Measurements from ENCODE around the gene CENPB. TPM values are rescaled to one million over a fixed set of nuclear protein-coding genes. Genes with fewer than 3 reads are reported as not detected.

Gene CENPB
- total and polyA plus RNA-seq, 2 of the 4 experiments (the other 2 are of a cell fraction): 45.7 to 59.1 TPM

DNA sequence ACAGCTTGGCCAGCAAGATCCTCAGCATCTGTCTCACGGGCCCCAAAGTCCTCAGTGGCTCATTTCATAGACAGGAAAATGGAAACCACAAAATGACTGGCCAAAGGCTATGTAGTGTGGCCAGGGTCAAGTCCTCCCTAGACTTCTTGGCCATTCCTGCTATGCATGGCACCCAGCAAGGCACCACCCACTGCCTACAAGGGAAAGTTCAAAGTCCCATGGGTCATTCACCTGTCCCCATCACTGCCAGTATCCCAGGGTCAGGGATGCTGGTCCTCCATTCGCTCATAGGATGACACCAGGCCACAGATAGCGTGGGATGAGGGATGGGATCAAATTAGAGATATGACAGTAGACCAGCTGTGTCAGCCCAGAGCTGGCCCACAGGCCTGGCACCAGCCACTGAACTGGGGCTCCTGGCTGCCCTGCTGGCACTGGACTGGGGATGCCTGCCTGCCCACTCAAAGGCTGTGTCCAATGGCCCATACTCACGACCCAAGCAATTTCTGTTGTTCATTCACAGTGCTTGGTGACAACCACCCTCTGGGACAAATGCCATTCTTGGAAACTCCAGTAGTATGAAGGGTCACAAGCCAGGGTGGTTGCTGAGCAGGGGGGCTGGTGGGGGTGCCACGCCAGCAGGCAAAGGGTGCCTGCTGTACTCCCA lies 30.6 kb downstream of the CENPB start:
- WGBS, 2 experiments (ENCODE audit: extremely low coverage in 2 of 2, insufficient read length in 1 of 2): 89% methylated on average over 3 of the region's 5 CpGs; no CpG with 5 or more reads in 1 of the 2 experiments
- Histone ChIP-seq H2BK120ac (ENCODE audit: low read depth, low read length) (no peak overlapping the region), H2AK5ac (ENCODE audit: low read depth, low read length) (no peak overlapping the region), H4K91ac (ENCODE audit: insufficient read depth, low read depth, low read length) (no peak overlapping the region), H3K9me1 (ENCODE audit: insufficient read depth, low read length) (peaks cover 5% of the 10 kb centered on the region), H3K56ac (ENCODE audit: extremely low read depth, insufficient read depth, low read length) (no peak overlapping the region), H2BK20ac (ENCODE audit: low read depth, low read length) (no peak overlapping the region), H2AK9ac (replicated peaks; ENCODE audit: low read depth, low read length, poor library complexity) (no peak overlapping the region), H3K36me3 (ENCODE audit: control insufficient read depth, insufficient read depth, low read length) (peaks cover 10% of the 10 kb centered on the region), H4K5ac (ENCODE audit: low read depth, low read length) (no peak overlapping the region), H3K9ac (ENCODE audit: low read depth, low read length) (no peak overlapping the region), H3K14ac (replicated peaks; ENCODE audit: low read depth, low read length) (no peak overlapping the region), H3K4me1 (ENCODE audit: control insufficient read depth, insufficient read depth, low read length) (no peaks in the 10 kb centered on the region; the same call in 1 of the 2 replicates), H3K9me3 (ENCODE audit: control insufficient read depth, insufficient read depth, low read length) (no peaks in the 10 kb centered on the region), H3K18ac (ENCODE audit: low read depth, low read length) (no peak overlapping the region), H4K8ac (ENCODE audit: low read depth in 2 of 2, low read length in 2 of 2) (no peak overlapping the region), H3K27ac (ENCODE audit: insufficient read depth, low read length) (no peak overlapping the region), H3K23ac (ENCODE audit: low read depth, low read length) (no peak overlapping the region), H3K4ac (ENCODE audit: low read depth, low read length) (no peak overlapping the region), H3K4me2 (ENCODE audit: low read depth, low read length) (no peak overlapping the region), H3K27me3 (ENCODE audit: control insufficient read depth, insufficient read depth, low read length) (no peaks in the 10 kb centered on the region), H3K79me1 (ENCODE audit: low read depth in 1 of 2, low read length in 2 of 2) (peaks cover 0 to 13% of the 10 kb centered on the region in 2 experiments; a peak in 2 of 4 replicates), H2AFZ (replicated peaks; ENCODE audit: low read length, poor library complexity) (no peak overlapping the region), H3K4me3 (ENCODE audit: insufficient read depth, low read depth, low read length) (no peak overlapping the region), H2BK5ac (ENCODE audit: low read depth, low read length, poor library complexity, severe bottlenecking) (no peak overlapping the region), H4K20me1 (ENCODE audit: insufficient read depth, low read length) (peaks cover 14% of the 10 kb centered on the region; the same call in 1 of the 2 replicates), H2BK15ac (ENCODE audit: low read depth, low read length) (no peak overlapping the region)
- no peak for ATAC-seq (ENCODE audit: low read depth)
- TF ChIP-seq POLR2A (IDR thresholded peaks at IDR 0.05; ENCODE audit: low read depth, low read length) (no peak), CEBPB (IDR thresholded peaks at IDR 0.05; ENCODE audit: low read depth, low read length) (no peak), MAZ (IDR thresholded peaks at IDR 0.05; ENCODE audit: borderline replicate concordance, low read depth, low read length) (no peak), MXI1 (IDR thresholded peaks at IDR 0.05; ENCODE audit: borderline replicate concordance, low read depth, low read length) (no peak), MAFK (IDR thresholded peaks at IDR 0.05; ENCODE audit: low read depth, low read length) (no peak), NFE2L2 (IDR thresholded peaks at IDR 0.05; ENCODE audit: low read depth, low read length) (no peak)
- TF ChIP-seq, protein P1, sequence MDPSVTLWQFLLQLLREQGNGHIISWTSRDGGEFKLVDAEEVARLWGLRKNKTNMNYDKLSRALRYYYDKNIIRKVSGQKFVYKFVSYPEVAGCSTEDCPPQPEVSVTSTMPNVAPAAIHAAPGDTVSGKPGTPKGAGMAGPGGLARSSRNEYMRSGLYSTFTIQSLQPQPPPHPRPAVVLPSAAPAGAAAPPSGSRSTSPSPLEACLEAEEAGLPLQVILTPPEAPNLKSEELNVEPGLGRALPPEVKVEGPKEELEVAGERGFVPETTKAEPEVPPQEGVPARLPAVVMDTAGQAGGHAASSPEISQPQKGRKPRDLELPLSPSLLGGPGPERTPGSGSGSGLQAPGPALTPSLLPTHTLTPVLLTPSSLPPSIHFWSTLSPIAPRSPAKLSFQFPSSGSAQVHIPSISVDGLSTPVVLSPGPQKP (IDR thresholded peaks at IDR 0.05; ENCODE audit: borderline replicate concordance, low read depth, low read length): no peak
- no TSS peak for BruUV-seq (replicated peaks)
- DNase-seq: no peak
- CTCF ChIA-PET: no interaction called here
- dilution Hi-C loops (cut with HindIII; ENCODE audit: low sequenced_read_pairs, unreplicated experiment): no loop called here
- intact Hi-C loops (cut with micrococcal nuclease): no loop called here
- POLR2A ChIA-PET (ENCODE audit: unreplicated experiment): no interaction called here
- in situ Hi-C loops (cut with MboI; ENCODE audit: low sequenced_read_pairs): no loop called here

Measured in IMR-90 (cell line).